Breast epithelium (tissue), 3 donors: Measurements from ENCODE around the gene JPT2.

Experiments used
- POLR2A ChIP-seq: fragments of 450-650 bp; IDR thresholded peaks from one replicate; pipeline ENCODE4 v1.6.1; 2016; ENCODE audit warnings: antibody characterized with exemption, mild to moderate bottlenecking, moderate library complexity
- TF ChIP-seq, protein P1 (sequence below), 3 donors: fragments of 450-650 bp; IDR thresholded peaks; one replicate each; pipeline ENCODE4 v1.5.1; 2016 to 2017; ENCODE audit warnings: antibody characterized with exemption in 3 of 3, mild to moderate bottlenecking in 3 of 3, moderate library complexity in 3 of 3

DNA sequence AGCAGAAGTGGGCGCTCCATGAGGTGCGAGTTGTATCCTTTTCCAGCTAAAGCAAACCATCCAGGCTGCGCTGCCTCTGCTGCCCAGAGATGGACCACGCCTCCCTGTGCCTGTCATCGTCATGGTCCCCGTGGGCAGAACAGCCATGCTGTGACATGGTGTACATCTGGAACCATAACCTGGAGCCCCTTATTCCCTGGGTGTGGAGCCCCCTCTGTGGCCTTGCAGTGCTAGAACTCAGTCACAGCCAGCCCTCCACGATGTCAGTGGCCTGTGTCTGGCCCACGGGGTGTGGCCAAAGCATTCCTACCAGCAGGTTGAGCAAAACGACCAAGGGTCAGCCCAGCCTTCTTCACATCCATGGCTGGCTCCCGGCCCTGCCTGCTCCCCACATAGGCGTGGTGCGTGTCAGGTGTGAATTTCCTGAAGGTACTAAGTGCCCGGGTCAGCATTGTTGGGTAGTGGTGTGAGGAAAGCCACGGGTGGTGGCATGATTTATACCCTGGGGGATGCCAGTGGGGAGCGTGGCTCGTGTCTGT lies 22.7 kb upstream of the JPT2 start:
- TF ChIP-seq, protein P1, sequence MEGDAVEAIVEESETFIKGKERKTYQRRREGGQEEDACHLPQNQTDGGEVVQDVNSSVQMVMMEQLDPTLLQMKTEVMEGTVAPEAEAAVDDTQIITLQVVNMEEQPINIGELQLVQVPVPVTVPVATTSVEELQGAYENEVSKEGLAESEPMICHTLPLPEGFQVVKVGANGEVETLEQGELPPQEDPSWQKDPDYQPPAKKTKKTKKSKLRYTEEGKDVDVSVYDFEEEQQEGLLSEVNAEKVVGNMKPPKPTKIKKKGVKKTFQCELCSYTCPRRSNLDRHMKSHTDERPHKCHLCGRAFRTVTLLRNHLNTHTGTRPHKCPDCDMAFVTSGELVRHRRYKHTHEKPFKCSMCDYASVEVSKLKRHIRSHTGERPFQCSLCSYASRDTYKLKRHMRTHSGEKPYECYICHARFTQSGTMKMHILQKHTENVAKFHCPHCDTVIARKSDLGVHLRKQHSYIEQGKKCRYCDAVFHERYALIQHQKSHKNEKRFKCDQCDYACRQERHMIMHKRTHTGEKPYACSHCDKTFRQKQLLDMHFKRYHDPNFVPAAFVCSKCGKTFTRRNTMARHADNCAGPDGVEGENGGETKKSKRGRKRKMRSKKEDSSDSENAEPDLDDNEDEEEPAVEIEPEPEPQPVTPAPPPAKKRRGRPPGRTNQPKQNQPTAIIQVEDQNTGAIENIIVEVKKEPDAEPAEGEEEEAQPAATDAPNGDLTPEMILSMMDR (IDR thresholded peaks at IDR 0.05) = no peak
- no peak for TF ChIP-seq POLR2A
